Pulmonary artery endothelial cell (primary cell): Measurements from ENCODE around the gene HES4. TPM values are rescaled to one million over a fixed set of nuclear protein-coding genes. Genes with fewer than 3 reads are reported as not detected.

ENCODE experiments used
- DNase-seq: peaks from one replicate; pipeline ENCODE4 v3.0.0-alpha.2; 2011; ENCODE audit warnings: low read depth, low spot score
- total RNA-seq: library from RNA; depleted of rRNA; stranded (reverse); fragments of >200 nt; gene quantifications from 2 replicates; pipeline ENCODE4 v1.2.3, GENCODE V29; 2014

Gene HES4
- total RNA-seq, 1 donor from 2014 or later, result 17.8 TPM

DNA sequence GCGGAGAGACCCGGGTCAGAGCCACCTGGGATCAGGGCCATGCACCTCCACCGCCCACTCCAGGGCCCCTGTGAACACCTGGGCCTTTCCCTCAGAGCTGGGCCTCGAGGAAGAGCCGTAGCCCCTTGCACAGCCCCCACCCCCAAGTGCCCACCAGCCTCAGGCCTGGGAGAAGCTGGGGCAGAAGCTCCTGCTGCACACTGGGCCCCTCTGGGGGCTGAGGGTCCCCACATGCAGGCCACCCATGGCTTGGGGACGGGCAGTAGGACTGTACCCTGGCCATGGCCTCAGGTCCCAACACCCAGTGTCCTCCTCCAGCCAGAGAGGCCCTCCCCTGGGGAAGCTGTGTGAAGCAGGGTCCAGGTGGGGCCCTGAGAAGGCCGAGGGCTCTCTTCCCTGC lies 47.3 kb downstream of the HES4 start:
- DNase-seq, result no peak

DNA sequence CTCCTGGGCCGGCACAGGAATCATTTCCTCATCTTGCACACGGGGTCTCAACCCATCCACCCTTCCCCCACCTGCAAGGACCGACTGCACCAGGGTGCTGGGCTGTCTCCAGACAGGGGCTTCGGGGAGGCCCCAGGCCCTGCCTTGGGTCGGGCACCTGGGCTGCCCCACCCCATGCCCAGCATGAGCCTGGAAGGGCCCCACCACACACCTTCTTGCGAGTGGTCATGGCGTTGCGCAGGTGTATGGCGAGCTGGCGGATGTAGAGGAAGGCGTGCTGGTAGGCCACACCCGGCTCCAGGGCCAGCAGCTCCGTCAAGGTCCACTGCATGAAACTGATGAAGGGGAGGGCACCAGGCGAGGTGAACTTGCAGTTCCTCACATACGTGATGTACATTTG lies 47.7 kb downstream of the HES4 start:
- DNase-seq, result no peak

DNA sequence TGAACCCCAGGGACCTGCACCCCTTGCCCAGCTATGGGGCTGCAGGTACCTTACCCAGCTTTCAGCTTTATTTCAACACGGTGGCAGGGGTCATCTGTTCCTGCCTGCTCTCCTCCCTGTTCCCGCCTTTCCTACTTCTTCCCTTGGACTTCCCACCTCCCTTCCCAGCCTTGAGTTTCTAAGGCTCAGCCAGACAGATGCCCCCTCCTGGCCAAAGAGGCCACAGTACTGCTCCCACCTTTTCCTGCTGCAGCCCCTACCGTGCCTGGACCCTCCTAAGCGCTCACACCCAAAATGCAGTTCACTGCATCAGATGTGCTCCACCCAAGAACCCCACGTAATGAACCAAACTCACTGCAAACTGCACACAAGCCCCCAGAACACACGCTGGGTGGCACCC lies 48.5 kb downstream of the HES4 start:
- no peak for DNase-seq

DNA sequence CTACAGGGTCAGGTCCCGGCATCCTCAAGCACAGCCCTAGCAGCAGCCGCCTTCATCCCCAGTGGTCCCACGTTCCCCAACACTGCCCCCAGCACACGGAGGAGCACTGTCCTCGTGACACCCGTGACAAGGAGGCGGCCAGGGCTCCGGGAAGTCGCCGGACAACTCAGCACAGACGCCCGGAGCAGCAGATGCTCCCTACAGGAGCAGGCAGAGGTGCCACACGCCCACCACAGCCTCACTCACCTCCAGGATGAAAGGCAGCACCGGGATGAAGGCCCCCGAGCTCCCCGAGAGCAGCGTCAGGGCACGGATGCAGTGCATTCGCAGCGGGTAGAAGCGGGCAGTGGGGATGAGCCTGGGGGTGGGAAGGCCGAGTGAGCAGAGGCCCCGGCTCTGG lies 49.0 kb downstream of the HES4 start:
- DNase-seq, result no peak

DNA sequence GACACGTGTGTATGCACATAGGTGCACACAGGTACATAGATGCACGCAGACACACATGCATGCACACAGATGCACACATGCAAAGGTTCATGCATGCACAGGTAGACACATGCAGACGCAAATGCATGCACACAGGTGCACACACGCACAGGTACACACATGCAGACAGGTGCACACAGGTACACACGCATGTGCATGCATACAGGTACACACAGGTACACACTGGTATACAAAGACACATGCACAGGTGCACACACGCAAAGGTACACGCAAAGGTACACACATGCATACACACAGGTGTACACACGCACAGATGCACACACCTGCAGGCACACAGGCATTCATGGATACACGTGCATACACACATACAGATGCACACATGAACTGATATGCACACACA lies 49.6 kb downstream of the HES4 start:
- DNase-seq, result no peak

Other genes starting within 250 kb of the HES4 start
- 0.07 and 0.14 TPM in 2 replicates for gene SAMD11, start 76.2 kb downstream of the HES4 start, total RNA-seq
- gene NOC2L, start 40.8 kb downstream of the HES4 start, total RNA-seq, result 121 and 152 TPM in 2 replicates
- gene KLHL17, start 39.5 kb downstream of the HES4 start, total RNA-seq, result 6.9 and 7.8 TPM in 2 replicates
- 0.32 and 0.46 TPM in 2 replicates for gene PLEKHN1, start 33.6 kb downstream of the HES4 start, total RNA-seq
- gene PERM1, start 18.0 kb downstream of the HES4 start, total RNA-seq, result not detected in 2 replicates
- gene ISG15, start 13.4 kb upstream of the HES4 start, total RNA-seq, result 96.4 and 121 TPM in 2 replicates
- gene AGRN, start 20.0 kb upstream of the HES4 start, total RNA-seq, result 48.4 and 88.2 TPM in 2 replicates
- gene RNF223, start 74.2 kb upstream of the HES4 start, total RNA-seq, result not detected in 2 replicates
- gene C1orf159, start 116.0 kb upstream of the HES4 start, total RNA-seq, result 6.1 and 6.7 TPM in 2 replicates
- not detected in 2 replicates for gene TTLL10, start 173.8 kb upstream of the HES4 start, total RNA-seq
- gene TNFRSF18, start 206.5 kb upstream of the HES4 start, total RNA-seq, result 0.18 TPM in 1 of 2 replicates, not detected in the other
- gene TNFRSF4, start 214.1 kb upstream of the HES4 start, total RNA-seq, result 0.79 and 1.2 TPM in 2 replicates
- 116 TPM in 2 replicates for gene SDF4, start 231.9 kb upstream of the HES4 start, total RNA-seq
- 28.9 and 31.5 TPM in 2 replicates for gene B3GALT6, start 232.1 kb upstream of the HES4 start, total RNA-seq
- 0.33 TPM in 1 of 2 replicates, not detected in the other for gene C1QTNF12, start 246.6 kb upstream of the HES4 start, total RNA-seq